HG03135 (cell line): Measurements from ENCODE around the gene SARNP.

Experiments
- ATAC-seq: cut with Tn5 transposase; IDR thresholded peaks from one replicate; pipeline ENCODE4 v1.9.1; 2021; ENCODE audit warnings: mild to moderate bottlenecking, moderate library complexity; ENCODE audit not compliant: unreplicated experiment

SARNP gene

DNA sequence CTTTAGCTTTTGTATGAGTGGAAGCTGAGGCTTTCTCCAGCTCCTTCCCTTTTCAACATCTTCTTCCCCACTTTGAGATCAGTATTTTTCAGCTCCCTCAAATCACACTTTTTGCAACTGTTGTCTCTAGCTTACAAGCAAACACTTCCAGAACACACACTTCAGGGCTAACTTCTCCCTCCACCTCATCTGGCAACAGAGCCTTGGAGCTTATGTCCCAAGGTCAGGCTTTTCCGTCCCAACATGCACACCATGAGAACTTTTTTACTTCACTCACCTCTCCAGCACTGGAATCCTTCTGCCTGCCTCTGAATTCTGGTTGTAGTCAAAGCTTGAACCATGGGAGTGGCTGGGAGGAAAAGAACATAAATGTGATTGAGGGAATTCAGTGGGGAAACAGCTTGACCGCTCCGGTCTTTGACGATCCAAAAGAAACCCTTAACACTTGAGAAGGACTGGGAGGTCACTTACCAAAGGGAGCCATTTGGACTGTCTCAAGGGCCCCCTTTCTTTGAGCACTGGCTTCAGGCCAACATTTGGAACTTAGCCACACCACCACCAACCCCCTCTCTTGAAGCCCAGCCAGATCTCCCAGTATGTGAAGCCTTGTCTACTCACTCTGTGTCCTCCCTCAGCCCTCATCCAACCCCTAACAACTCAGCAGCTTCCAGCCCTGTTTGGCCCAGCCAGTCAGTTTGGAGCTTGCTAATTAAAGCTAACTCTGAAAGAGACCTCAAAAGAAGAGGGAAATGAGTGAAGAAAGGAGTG is 105.6 kb downstream of the SARNP start:
- ATAC-seq = no peak

DNA sequence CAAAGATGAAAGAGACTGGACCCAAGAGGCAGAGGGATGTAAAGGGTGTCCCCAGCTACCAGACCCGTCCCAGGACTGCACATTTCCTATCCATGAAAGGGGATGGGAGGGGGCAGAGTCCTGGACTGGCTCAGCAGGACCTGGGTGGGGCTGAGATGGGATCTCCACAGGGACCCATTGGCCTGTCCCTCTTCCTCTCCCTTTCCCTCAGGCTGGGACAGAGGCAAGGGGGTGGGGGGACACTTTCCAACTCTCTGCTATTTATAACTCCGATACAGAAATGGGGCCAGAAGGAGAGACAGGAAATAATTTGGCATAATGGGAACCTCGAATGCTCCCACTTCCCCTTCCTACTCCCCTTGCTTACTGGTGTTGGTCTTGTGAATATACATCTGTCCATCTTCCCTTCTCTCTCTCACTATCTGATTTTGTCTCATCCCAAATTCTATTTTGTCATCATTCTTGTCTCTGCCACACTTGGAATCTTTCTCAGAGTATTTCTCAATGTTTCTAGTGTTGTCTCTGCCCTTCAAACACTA is 108.8 kb downstream of the SARNP start:
- ATAC-seq = no peak

DNA sequence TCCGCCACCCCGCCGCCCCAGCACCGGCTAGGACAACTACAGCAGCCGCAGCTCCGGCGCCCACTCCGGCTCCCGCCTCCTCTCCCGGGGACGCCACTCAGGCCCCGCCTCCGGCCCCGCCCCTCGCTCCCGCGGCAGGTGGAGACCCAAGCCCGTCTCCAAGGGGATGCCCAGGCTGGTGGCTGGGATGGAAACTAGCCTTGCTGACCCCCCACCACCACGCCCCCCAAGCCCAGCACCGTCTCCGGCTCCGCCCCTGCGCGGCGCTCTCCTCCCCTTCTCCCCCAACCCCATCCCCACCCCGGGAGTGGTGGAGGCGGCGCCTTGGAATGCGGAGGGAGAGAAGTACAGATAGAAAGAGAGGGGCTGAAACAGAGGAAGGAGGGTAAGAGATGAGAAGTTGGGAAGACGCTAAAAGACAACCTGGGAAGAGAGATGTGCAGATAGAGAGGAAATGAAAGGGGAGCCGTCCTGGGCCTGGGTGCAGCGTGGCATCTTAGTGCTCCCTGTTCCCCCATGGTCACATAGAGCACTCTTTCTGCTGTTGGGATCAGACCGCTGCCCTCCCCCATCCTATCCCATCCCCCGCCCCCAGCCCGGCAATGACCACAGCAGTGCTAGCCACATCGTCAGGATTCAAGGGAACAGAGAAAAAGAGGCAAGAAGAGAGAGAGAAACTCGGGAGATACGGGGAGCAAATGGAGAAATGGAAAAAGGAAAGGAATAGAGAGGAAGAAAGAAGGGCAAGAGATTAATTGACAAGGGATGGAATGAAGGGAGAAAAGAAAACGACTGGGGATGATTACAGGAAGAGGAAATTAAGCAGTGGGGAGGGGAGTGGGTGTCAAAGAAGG is 109.5 kb downstream of the SARNP start, which contains the start of gene ITGA7:
Gene ITGA7 (minus strand): TSS at position 64 of the 854 bp plus-strand sequence. CDS start 222 bp downstream, outside the sequence.
- ATAC-seq = no peak
